Caco-2 (cell line): ENCODE results near the gene NRF1. TPM values are rescaled to one million over a fixed set of nuclear protein-coding genes. Genes with fewer than 3 reads are reported as not detected.

Source experiments
- BruUV-seq: library from RNA; stranded (reverse); fragments of 400-500 nt; replicated peaks from 2 replicates; lab custom pipeline; 2021; lab: Mats Ljungman, UMichigan
- CTCF ChIA-PET: fragments of 300-600 bp; sonication (Branson Sonifier 250); formaldehyde crosslinking; loops from one replicate; lab custom pipeline; 2022; ENCODE audit warnings: antibody characterized with exemption; lab: Charles Lee
- POLR2A ChIA-PET: fragments of 300-600 bp; sonication (Branson Sonifier 250); formaldehyde crosslinking; loops from one replicate; lab custom pipeline; 2022; ENCODE audit warnings: antibody characterized with exemption; lab: Charles Lee
- DNase-seq, 2 experiments: peaks; one replicate each; pipeline versions ENCODE4 v3.0.0 to v3.0.0-alpha.2; 2020 to 2022
- H3K27me3 ChIP-seq: replicated peaks from 2 replicates; pipeline ENCODE4 v1.6.0; 2011; ENCODE audit warnings: low read length; ENCODE audit not compliant: control insufficient read depth, insufficient read depth
- H3K36me3 ChIP-seq: 2 replicates; pipeline ENCODE4 v1.5.1; 2011; ENCODE audit warnings: low read length; ENCODE audit not compliant: control insufficient read depth, insufficient read depth
- H3K4me1 ChIP-seq: fragments of 250-450 bp; sonication (Bioruptor Pico); 2 replicates; pipeline ENCODE4 v1.5.1; 2020; ENCODE audit warnings: mild to moderate bottlenecking
- H3K4me3 ChIP-seq: 2 replicates; pipeline ENCODE4 v1.5.1; 2011; ENCODE audit warnings: low read depth, mild to moderate bottlenecking, control low read depth, low read length
- H3K9me3 ChIP-seq: fragments of 250-450 bp; sonication (Bioruptor Pico); 2 replicates; pipeline ENCODE4 v1.5.1; 2020; ENCODE audit warnings: mild to moderate bottlenecking, moderate library complexity
- H3K27ac Mint-ChIP-seq: one replicate; pipeline ENCODE4 v1.8.0; 2022; ENCODE audit warnings: mixed read lengths; ENCODE audit not compliant: unreplicated experiment
- H3K27me3 Mint-ChIP-seq: one replicate; pipeline ENCODE4 v1.8.0; 2022; ENCODE audit warnings: mixed read lengths; ENCODE audit not compliant: insufficient read depth, unreplicated experiment
- H3K36me3 Mint-ChIP-seq: one replicate; pipeline ENCODE4 v1.8.0; 2022; ENCODE audit warnings: mild to moderate bottlenecking, mixed read lengths; ENCODE audit not compliant: insufficient read depth, unreplicated experiment
- H3K4me1 Mint-ChIP-seq: one replicate; pipeline ENCODE4 v1.8.0; 2022; ENCODE audit warnings: low read depth, mixed read lengths; ENCODE audit not compliant: unreplicated experiment
- H3K4me3 Mint-ChIP-seq: one replicate; pipeline ENCODE4 v1.8.0; 2022; ENCODE audit warnings: mild to moderate bottlenecking, moderate library complexity, mixed read lengths; ENCODE audit not compliant: unreplicated experiment
- H3K9me3 Mint-ChIP-seq: one replicate; pipeline ENCODE4 v1.8.0; 2022; ENCODE audit warnings: mixed read lengths; ENCODE audit not compliant: unreplicated experiment
- CTCF ChIP-seq, 2 experiments: fragments of 200-600 bp in 1 of 2; IDR thresholded peaks; 1 replicate in 1 of 2; 2 replicates in 1 of 2; pipeline versions ENCODE4 v1.5.1 to v1.8.0; 2011 to 2022; ENCODE audit warnings: antibody characterized with exemption in 1 of 2, control low read depth in 1 of 2, inconsistent platforms in 1 of 2, low read depth in 1 of 2, low read length in 1 of 2, mild to moderate bottlenecking in 1 of 2, moderate library complexity in 1 of 2; ENCODE audit not compliant: insufficient read depth in 1 of 2, severe bottlenecking in 1 of 2, unreplicated experiment in 1 of 2
- intact Hi-C: fragments of 100-400 bp; cut with micrococcal nuclease; formaldehyde crosslinking; loops from one replicate; pipeline ENCODE4 v1.10.0; 2022; ENCODE audit not compliant: unreplicated experiment
- total RNA-seq: library from RNA; stranded (reverse); gene quantifications from 2 replicates; pipeline ENCODE4 v1.2.3, GENCODE V29; 2022

The NRF1 gene
- total RNA-seq, 1 experiment from 2014 or later = 22.5 TPM

- intact Hi-C loops = no loop called here
- H3K27me3 ChIP-seq = no peaks in the 10 kb centered on the region
- CTCF ChIA-PET = no interaction called here
- Mint-ChIP-seq H3K4me3 (no peak overlapping the region), H3K27ac (no peak overlapping the region), H3K9me3 (no peaks in the 10 kb centered on the region), H3K4me1 (no peaks in the 10 kb centered on the region), H3K27me3 (no peaks in the 10 kb centered on the region), H3K36me3 (peaks cover 27% of the 10 kb centered on the region)
- DNase-seq = no peak
- POLR2A ChIA-PET = no interaction called here
- peaks cover 10% of the 10 kb centered on the region; the same call in 1 of the 2 replicates for H3K4me1 ChIP-seq
- H3K36me3 ChIP-seq = no peaks in the 10 kb centered on the region
- H3K9me3 ChIP-seq = no peaks in the 10 kb centered on the region
- BruUV-seq = no TSS peak
- no peak for TF ChIP-seq CTCF (IDR thresholded peaks at IDR 0.05; ENCODE audit: insufficient read depth in 1 of 2, low read depth in 1 of 2, low read length in 1 of 2, severe bottlenecking in 1 of 2, unreplicated experiment in 1 of 2)
- H3K4me3 ChIP-seq = no peak overlapping the region
Observed at GRCh38 chr7:129605960-129606614, 5.4 kb upstream of the NRF1 start.

- Mint-ChIP-seq H3K27ac (no peak overlapping the region), H3K9me3 (no peaks in the 10 kb centered on the region), H3K4me3 (no peak overlapping the region), H3K4me1 (no peaks in the 10 kb centered on the region), H3K27me3 (no peaks in the 10 kb centered on the region), H3K36me3 (peaks cover 32% of the 10 kb centered on the region)
- BruUV-seq = no TSS peak
- no peak for TF ChIP-seq CTCF (IDR thresholded peaks at IDR 0.05; ENCODE audit: insufficient read depth in 1 of 2, low read depth in 1 of 2, low read length in 1 of 2, severe bottlenecking in 1 of 2, unreplicated experiment in 1 of 2)
- intact Hi-C loops = no loop called here
- Histone ChIP-seq H3K4me3 (no peak overlapping the region), H3K9me3 (no peaks in the 10 kb centered on the region), H3K36me3 (no peaks in the 10 kb centered on the region), H3K4me1 (peaks cover 10% of the 10 kb centered on the region; the same call in 1 of the 2 replicates), H3K27me3 (no peaks in the 10 kb centered on the region)
- CTCF ChIA-PET = no interaction called here
- POLR2A ChIA-PET = no interaction called here
- no peak for DNase-seq
Observed at GRCh38 chr7:129606803-129607202, 4.7 kb upstream of the NRF1 start.

GRCh38 chr7:129607471-129608120 is 3.9 kb upstream of the NRF1 start:
- Histone ChIP-seq H3K4me1 (peaks cover 10% of the 10 kb centered on the region; the same call in 1 of the 2 replicates), H3K4me3 (no peak overlapping the region), H3K36me3 (no peaks in the 10 kb centered on the region), H3K9me3 (no peaks in the 10 kb centered on the region), H3K27me3 (no peaks in the 10 kb centered on the region)
- Mint-ChIP-seq H3K36me3 (peaks cover 32% of the 10 kb centered on the region), H3K9me3 (no peaks in the 10 kb centered on the region), H3K27me3 (no peaks in the 10 kb centered on the region), H3K27ac (no peak overlapping the region), H3K4me1 (no peaks in the 10 kb centered on the region), H3K4me3 (no peak overlapping the region)
- peak in 1 of 2 experiments; percentile 35 for DNase-seq
- BruUV-seq = no TSS peak
- TF ChIP-seq CTCF (IDR thresholded peaks at IDR 0.05; ENCODE audit: insufficient read depth in 1 of 2, low read depth in 1 of 2, low read length in 1 of 2, severe bottlenecking in 1 of 2, unreplicated experiment in 1 of 2) = peak; percentile 51 to 55
- intact Hi-C loops = no loop called here
- POLR2A ChIA-PET = no interaction called here
- CTCF ChIA-PET = interaction anchor here (0.6 to 1.1 kb wide), 2 partner anchors 9 to 153 kb away, joined by 3 read pairs; no protein-coding TSS in a partner anchor
